Gastrocnemius medialis (tissue), 4 donors: ENCODE results near the gene CDKAL1.

Experiments used
- CTCF ChIP-seq, 5 experiments: fragments of 450-650 bp in 3 of 5; fragments of 200-600 bp in 2 of 5; sonication (generic) in 2 of 5; IDR thresholded peaks in 4 of 5; conservative IDR thresholded peaks in 1 of 5; 1 replicate in 4 of 5; 2 replicates in 1 of 5; pipeline ENCODE4 v1.5.1; 2016 to 2019; ENCODE audit warnings: antibody characterized with exemption in 5 of 5, mild to moderate bottlenecking in 3 of 5, moderate library complexity in 3 of 5
- POLR2A ChIP-seq, 2 donors: fragments of 450-650 bp; IDR thresholded peaks; one replicate each; pipeline ENCODE4 v1.6.1; 2017; ENCODE audit warnings: antibody characterized with exemption in 2 of 2, mild to moderate bottlenecking in 2 of 2, moderate library complexity in 2 of 2

DNA sequence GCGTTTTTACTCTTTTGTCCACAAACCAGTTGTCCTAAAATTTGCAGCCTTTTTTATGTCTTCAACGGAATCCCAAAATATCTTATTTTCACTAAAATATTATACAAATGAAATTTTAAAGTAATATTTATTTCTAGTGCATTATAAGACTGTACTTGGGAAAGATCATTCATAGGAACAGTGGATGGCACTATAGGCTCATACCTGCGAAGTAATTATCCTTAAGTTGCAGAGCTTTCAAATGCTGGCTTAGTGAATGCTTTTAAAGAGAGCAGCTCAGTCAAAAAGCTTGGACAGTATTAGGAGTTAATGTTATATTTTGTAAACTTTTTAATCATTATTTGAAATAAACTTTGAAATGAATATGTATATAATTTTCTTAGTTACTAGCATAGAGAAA is 254.9 kb downstream of the CDKAL1 start:
- no peak for TF ChIP-seq POLR2A (IDR thresholded peaks at IDR 0.05)
- TF ChIP-seq CTCF (IDR thresholded peaks at IDR 0.05 in 4 of 5, conservative IDR thresholded peaks at IDR 0.05 in 1 of 5) = peak in 1 of 5 experiments; percentile 28
